ENCODE results near the gene RASGEF1C.

RASGEF1C gene

DNA sequence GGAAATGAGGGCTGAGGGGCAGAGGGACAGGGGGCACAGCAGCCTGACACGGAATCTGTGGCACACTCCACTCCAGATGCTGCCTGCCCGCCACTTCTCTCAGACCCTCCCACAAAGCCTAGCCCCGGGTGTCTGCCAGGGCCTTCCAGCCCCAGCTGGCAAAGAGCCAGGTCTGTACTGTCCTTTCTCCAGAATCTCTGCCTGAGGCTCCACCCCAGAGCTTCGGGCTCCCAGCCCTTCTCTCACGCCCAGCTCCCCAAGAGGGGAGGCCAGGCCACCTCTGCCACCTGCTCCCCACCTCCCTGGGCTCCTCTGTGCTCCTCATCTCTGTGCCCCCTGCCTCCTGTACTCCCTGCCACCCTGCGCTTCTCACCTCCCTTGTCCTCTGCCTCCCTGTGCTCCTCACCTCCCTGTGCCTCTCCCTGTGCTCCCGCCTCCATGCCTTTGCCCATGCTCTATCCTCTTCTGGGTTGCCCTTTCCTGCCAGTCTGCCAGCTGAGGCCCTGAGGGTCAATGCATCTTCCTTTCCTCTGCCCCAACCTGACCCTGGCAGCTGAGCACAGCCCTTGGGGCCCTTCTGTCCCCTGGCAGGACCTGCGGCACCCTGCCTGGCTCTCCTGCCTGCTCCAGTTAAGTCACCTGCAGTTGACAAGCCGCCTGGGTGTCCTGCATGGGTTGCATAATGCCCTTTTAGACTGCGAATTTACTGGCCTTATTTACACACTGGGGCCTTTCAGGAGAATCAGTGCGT, 36.4 kb downstream of the RASGEF1C start:
- DNase-seq: no peak
- Histone ChIP-seq H3K27ac (no peak overlapping the region), H3K4me3 (no peak overlapping the region), H3K36me3 (no peaks in the 10 kb centered on the region), H3K4me1 (no peaks in the 10 kb centered on the region), H3K27me3 (peaks cover 0 to 41% of the 10 kb centered on the region in 2 donors), H3K9me3 (no peaks in the 10 kb centered on the region)
- TF ChIP-seq, protein P1, sequence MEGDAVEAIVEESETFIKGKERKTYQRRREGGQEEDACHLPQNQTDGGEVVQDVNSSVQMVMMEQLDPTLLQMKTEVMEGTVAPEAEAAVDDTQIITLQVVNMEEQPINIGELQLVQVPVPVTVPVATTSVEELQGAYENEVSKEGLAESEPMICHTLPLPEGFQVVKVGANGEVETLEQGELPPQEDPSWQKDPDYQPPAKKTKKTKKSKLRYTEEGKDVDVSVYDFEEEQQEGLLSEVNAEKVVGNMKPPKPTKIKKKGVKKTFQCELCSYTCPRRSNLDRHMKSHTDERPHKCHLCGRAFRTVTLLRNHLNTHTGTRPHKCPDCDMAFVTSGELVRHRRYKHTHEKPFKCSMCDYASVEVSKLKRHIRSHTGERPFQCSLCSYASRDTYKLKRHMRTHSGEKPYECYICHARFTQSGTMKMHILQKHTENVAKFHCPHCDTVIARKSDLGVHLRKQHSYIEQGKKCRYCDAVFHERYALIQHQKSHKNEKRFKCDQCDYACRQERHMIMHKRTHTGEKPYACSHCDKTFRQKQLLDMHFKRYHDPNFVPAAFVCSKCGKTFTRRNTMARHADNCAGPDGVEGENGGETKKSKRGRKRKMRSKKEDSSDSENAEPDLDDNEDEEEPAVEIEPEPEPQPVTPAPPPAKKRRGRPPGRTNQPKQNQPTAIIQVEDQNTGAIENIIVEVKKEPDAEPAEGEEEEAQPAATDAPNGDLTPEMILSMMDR (IDR thresholded peaks at IDR 0.05): no peak
- intact Hi-C loops (cut with DNase I; ENCODE audit: low total_unique reads): no loop called here

DNA sequence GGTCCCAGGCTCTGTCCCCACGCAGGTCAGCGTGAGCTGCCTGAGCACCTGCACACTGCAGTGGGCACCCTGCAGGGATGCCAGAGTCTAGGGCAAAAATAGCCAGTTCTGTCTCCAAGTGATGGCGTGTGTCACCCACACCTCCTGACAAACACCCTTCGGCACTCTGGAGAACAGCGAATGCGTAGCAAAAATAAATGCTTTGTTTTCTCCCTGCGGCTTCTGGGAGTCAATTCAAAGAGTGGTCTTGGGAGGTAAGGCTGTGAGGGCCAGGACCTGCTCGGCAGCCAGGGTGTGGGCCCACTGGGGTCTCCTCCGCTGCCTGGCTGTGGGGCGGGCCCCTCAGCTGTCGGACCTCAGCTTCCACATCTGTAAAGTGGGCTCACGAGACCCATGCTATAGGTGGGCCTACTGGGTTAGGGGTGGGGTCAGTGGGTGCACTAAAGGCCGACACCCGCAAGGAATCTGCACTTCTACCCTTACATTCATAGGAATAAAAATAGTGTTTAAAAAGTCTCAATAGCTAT, 37.4 kb downstream of the RASGEF1C start:
- peaks cover 0 to 38% of the 10 kb centered on the region in 2 donors for H3K27me3 ChIP-seq
- no peak overlapping the region for H3K4me3 ChIP-seq
- TF ChIP-seq, protein P1 (IDR thresholded peaks at IDR 0.05): no peak
- H3K4me1 ChIP-seq: no peaks in the 10 kb centered on the region
- no peak overlapping the region for H3K27ac ChIP-seq
- H3K9me3 ChIP-seq: no peaks in the 10 kb centered on the region
- intact Hi-C loops (cut with DNase I; ENCODE audit: low total_unique reads): no loop called here
- no peaks in the 10 kb centered on the region for H3K36me3 ChIP-seq
- DNase-seq: no peak

DNA sequence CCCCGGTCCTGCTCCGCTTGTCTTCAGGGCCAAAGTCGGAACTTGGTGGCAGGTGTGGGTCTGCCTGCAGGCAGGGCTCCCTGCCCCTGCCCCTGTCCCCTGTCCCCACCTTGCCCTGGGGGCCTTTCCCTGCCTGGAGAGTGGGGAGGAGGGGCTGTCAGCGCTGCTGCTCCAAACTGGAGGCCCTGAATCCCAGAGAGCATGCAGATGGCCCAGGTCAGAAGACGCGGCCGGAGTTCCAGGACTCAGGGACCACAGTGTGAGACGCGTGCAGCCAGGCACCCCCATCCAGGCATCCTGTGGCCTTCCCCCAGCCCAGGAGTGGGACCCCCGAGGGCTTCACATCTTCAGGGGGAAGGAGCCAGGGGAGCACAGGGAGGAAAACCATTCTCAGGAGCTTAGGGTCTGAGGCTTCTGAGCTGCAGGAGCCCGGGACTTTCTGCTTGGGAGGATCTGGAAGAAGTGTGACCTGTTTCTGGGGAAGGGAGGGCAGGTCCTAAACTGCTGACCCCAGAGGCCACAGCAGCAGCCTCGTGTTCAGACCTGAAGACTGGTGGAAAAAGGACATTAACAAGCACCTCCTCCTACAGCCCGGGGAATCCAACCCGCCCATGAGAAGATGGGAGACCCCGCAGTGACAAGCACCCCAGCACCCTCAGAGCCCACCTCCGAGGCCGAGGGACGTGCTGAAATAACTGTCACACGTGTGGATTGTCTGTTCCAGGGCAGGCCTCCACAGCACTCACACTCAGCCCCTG, 38.0 kb downstream of the RASGEF1C start:
- peaks cover 0 to 38% of the 10 kb centered on the region in 2 donors for H3K27me3 ChIP-seq
- intact Hi-C loops (cut with DNase I; ENCODE audit: low total_unique reads): no loop called here
- no peak overlapping the region for H3K27ac ChIP-seq
- no peak for DNase-seq
- H3K4me1 ChIP-seq: no peaks in the 10 kb centered on the region
- H3K36me3 ChIP-seq: no peaks in the 10 kb centered on the region
- H3K4me3 ChIP-seq: no peak overlapping the region
- TF ChIP-seq, protein P1 (IDR thresholded peaks at IDR 0.05): no peak
- H3K9me3 ChIP-seq: no peaks in the 10 kb centered on the region

DNA sequence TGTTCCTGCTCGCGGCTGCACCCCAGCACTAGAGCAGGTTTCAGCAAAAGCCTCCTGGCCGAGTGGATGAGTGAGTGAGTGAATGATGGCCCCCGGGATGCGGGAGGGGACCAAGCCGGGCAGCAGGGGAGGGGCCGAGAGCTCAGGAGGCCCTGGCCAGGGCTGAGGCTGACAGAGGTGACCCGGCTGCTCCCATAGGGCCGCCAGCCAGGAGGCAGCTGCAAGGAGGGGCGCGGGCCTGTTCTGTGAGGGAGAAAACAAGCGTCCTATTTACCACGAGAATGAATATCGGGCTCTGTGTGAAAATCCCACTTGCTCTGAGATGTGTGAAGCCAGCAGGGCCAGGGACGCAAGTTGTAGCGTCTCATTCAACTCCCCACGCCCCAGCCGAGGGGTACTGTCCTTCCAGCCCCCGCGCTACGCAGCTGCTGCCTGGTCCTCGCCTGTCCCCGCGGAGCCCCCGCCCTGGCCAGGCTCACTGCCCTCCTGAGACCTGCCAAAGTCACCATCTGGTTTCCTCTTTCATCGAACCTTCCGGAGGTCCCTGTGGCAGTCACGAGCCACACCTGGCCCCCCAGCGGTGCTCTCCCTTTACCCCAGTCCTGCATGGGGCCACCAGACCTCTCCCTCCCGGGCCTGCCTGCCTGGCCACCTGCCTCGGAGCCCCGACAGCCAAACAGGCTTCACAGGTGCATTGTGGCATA, 38.8 kb downstream of the RASGEF1C start:
- no peaks in the 10 kb centered on the region for H3K4me1 ChIP-seq
- H3K27ac ChIP-seq: no peak overlapping the region
- TF ChIP-seq, protein P1 (IDR thresholded peaks at IDR 0.05): no peak
- intact Hi-C loops (cut with DNase I; ENCODE audit: low total_unique reads): no loop called here
- DNase-seq: no peak
- no peaks in the 10 kb centered on the region for H3K9me3 ChIP-seq
- H3K4me3 ChIP-seq: no peak overlapping the region
- H3K27me3 ChIP-seq: peaks cover 0 to 38% of the 10 kb centered on the region in 2 donors
- no peaks in the 10 kb centered on the region for H3K36me3 ChIP-seq

DNA sequence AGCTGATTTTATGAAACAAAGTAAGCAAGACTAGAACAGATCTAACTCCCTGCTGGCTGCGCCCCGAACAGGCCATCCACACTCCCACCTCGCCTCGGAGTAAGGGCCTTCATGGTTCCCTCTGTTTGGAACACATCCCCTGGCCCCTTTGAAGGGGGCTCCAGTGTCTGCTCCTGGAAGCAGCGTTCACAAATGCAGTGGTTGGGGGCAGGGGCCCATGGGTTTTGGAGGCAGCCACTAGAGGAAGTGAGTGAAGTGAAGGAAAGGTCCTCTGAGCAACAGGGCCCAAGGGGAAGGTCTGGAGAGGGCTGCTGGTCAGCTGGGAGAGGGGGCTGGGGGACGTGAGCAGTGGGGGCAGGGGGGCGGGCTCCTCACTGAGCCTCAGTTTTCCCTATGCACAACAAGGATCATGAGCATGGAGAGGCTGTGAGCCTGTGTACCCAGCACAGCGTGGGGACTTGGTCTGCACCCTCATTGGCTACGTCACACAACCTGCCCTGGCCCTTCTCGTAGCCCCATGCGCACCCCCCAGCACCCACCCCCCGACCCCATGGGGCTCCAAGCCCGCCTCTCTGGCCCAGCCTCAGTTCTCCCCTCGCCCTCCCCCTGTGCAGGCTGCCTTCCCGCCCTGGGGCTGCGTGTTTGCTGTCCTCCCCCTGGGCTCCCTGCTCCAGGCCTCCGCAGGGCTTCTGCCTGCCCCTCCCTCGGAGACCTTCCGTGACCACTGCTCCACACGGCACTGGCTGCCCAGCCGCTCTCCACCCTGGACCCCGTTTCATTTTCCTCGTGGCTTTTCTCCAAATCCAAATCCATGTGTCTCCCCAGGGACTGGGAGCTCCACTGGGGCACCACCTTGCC, 39.5 kb downstream of the RASGEF1C start:
- no peaks in the 10 kb centered on the region for H3K9me3 ChIP-seq
- no peak overlapping the region for H3K27ac ChIP-seq
- DNase-seq: no peak
- no peak overlapping the region for H3K4me3 ChIP-seq
- intact Hi-C loops (cut with DNase I; ENCODE audit: low total_unique reads): no loop called here
- TF ChIP-seq, protein P1 (IDR thresholded peaks at IDR 0.05): no peak
- H3K36me3 ChIP-seq: no peaks in the 10 kb centered on the region
- H3K4me1 ChIP-seq: no peaks in the 10 kb centered on the region
- peaks cover 0 to 38% of the 10 kb centered on the region in 2 donors for H3K27me3 ChIP-seq

Measured in tibial artery (tissue), 4 donors.